ENCODE measurements around the gene DBF4B. TPM values are rescaled to one million over a fixed set of nuclear protein-coding genes. Genes with fewer than 3 reads are reported as not detected.

The DBF4B gene
- total RNA-seq, 1 experiment from 2014 or later, result 24.7 TPM

GRCh38 chr17:44687756-44688155, 20.7 kb upstream of the DBF4B start:
- Histone ChIP-seq H2BK5ac (ENCODE audit: insufficient read length, low read length) (no peak overlapping the region), H2AFZ (ENCODE audit: low read length) (no peak overlapping the region), H3K4ac (ENCODE audit: low read depth, low read length) (no peak overlapping the region), H4K20me1 (ENCODE audit: control insufficient read depth, insufficient read depth, insufficient read length) (no peaks in the 10 kb centered on the region), H3K9ac (ENCODE audit: extremely low read depth, insufficient read length, low read length) (no peak overlapping the region), H3K23ac (ENCODE audit: insufficient read length, low read depth, low read length) (no peak overlapping the region), H3K18ac (ENCODE audit: insufficient read length, low read depth, low read length) (no peak overlapping the region), H3K79me1 (ENCODE audit: insufficient read depth, low read depth, low read length, poor library complexity, severe bottlenecking) (peaks cover 2% of the 10 kb centered on the region), H3K23me2 (ENCODE audit: insufficient read length, low read depth, low read length, poor library complexity, severe bottlenecking) (peaks cover 9% of the 10 kb centered on the region), H3K27ac (ENCODE audit: insufficient read length, low read depth, low read length) (no peak overlapping the region), H2BK20ac (ENCODE audit: low read depth, low read length, poor library complexity, severe bottlenecking) (no peak overlapping the region), H3K27me3 (ENCODE audit: insufficient read depth, low read length) (no peaks in the 10 kb centered on the region), H3K9me3 (ENCODE audit: control insufficient read depth, low read depth, low read length) (no peaks in the 10 kb centered on the region), H2BK15ac (ENCODE audit: low read depth, low read length) (no peak overlapping the region), H3K56ac (ENCODE audit: insufficient read length, low read depth, low read length) (no peak overlapping the region), H2BK12ac (ENCODE audit: insufficient read length, low read depth, low read length) (no peak overlapping the region), H3K79me2 (ENCODE audit: insufficient read depth, low read length) (peaks cover 5% of the 10 kb centered on the region; the same call in 1 of the 2 replicates), H4K5ac (ENCODE audit: insufficient read length, low read depth, low read length) (no peak overlapping the region), H3T11ph (ENCODE audit: low read length) (no peak overlapping the region), H2AK5ac (ENCODE audit: insufficient read length, low read length) (no peak overlapping the region), H4K8ac (replicated peaks; ENCODE audit: insufficient read length, low read depth, low read length) (no peak overlapping the region), H2BK120ac (ENCODE audit: low read depth, low read length, poor library complexity, severe bottlenecking) (no peak overlapping the region), H3K14ac (ENCODE audit: insufficient read depth, low read length) (no peak overlapping the region), H3K4me2 (ENCODE audit: insufficient read depth, insufficient read length, low read length) (no peak overlapping the region), H4K91ac (ENCODE audit: insufficient read length, low read depth, low read length) (no peak overlapping the region), H3K4me1 (ENCODE audit: insufficient read depth, low read length) (no peaks in the 10 kb centered on the region)
- H3K4me3 Mint-ChIP-seq, result no peak overlapping the region; a peak in 1 of 5 replicates
- DNase-seq, result no peak
- H3K27me3 Mint-ChIP-seq (ENCODE audit: low read depth), result no peaks in the 10 kb centered on the region
- H3K9me3 Mint-ChIP-seq, result no peaks in the 10 kb centered on the region
- H3K36me3 Mint-ChIP-seq (ENCODE audit: insufficient read depth in 1 of 3, low read depth in 3 of 3), result peaks cover 6 to 30% (median 13%) of the 10 kb centered on the region in 3 experiments; a peak in 6 of 7 replicates
- no peak overlapping the region for H3K27ac Mint-ChIP-seq
- no peak for TF ChIP-seq CTCF (conservative IDR thresholded peaks at IDR 0.05)
- WGBS (ENCODE audit: extremely low coverage, insufficient read length, low lambda C conversion rate), result no CpG with 5 or more reads among the region's 1 CpG
- H3K4me1 Mint-ChIP-seq, result peaks cover 13 to 15% of the 10 kb centered on the region in 2 experiments

Measured in H9 (cell line).